Panc1 (cell line): Measurements from ENCODE around the gene EIF2AK2. TPM values are rescaled to one million over a fixed set of nuclear protein-coding genes. Genes with fewer than 3 reads are reported as not detected.

Experiments used
- ATAC-seq: fragments of 200-7000 bp; cut with Tn5 transposase; 2 replicates; pipeline ENCODE4 v1.9.1; 2020; ENCODE audit warnings: mild to moderate bottlenecking, moderate library complexity
- BruUV-seq: library from RNA; stranded (reverse); fragments of 400-500 nt; replicated peaks from 2 replicates; lab custom pipeline; 2021; lab: Mats Ljungman, UMichigan
- CTCF ChIA-PET: fragments of 300-600 bp; sonication (Branson Sonifier 250); formaldehyde crosslinking; loops from one replicate; lab custom pipeline; 2022; ENCODE audit warnings: antibody characterized with exemption; lab: Charles Lee
- POLR2A ChIA-PET: fragments of 300-600 bp; sonication (Branson Sonifier 250); formaldehyde crosslinking; loops from one replicate; lab custom pipeline; 2022; ENCODE audit warnings: antibody characterized with exemption; lab: Charles Lee
- DNase-seq: peaks from one replicate; pipeline ENCODE4 v3.0.0-alpha.2; 2010; ENCODE audit warnings: low read depth, low spot score
- H3K27ac ChIP-seq: 2 replicates; pipeline ENCODE4 v1.5.1; 2011; ENCODE audit warnings: mild to moderate bottlenecking, low read length, inconsistent platforms
- H3K27me3 ChIP-seq: fragments of 200-500 bp; sonication (Bioruptor generic); 2 replicates; pipeline ENCODE4 v1.6.0; 2014; ENCODE audit warnings: low read length, inconsistent platforms; ENCODE audit not compliant: control insufficient read depth, insufficient read depth
- H3K36me3 ChIP-seq: fragments of 200-500 bp; sonication (Bioruptor generic); 2 replicates; pipeline ENCODE4 v1.5.1; 2014; ENCODE audit warnings: inconsistent platforms, mild to moderate bottlenecking, low read length, moderate library complexity; ENCODE audit not compliant: control insufficient read depth, insufficient read depth
- H3K4me1 ChIP-seq: 2 replicates; pipeline ENCODE4 v1.5.1; 2011; ENCODE audit warnings: inconsistent platforms, mild to moderate bottlenecking, low read length, moderate library complexity; ENCODE audit not compliant: control insufficient read depth, insufficient read depth
- H3K4me3 ChIP-seq, 2 experiments: 2 replicates each; pipeline ENCODE4 v1.5.1; 2011 to 2012; ENCODE audit warnings: low read depth in 2 of 2, low read length in 2 of 2, mild to moderate bottlenecking in 2 of 2, inconsistent platforms in 1 of 2, moderate library complexity in 1 of 2
- H3K9me3 ChIP-seq: fragments of 200-500 bp; sonication (Bioruptor generic); 2 replicates; pipeline ENCODE4 v1.5.1; 2014; ENCODE audit warnings: low read depth, mild to moderate bottlenecking, inconsistent platforms, low read length, moderate library complexity; ENCODE audit not compliant: control insufficient read depth, insufficient read depth
- CTCF ChIP-seq: fragments of 450-650 bp; IDR thresholded peaks from 2 replicates; pipeline ENCODE4 v1.5.1; 2017; ENCODE audit warnings: mild to moderate bottlenecking
- POLR2AphosphoS5 ChIP-seq: IDR thresholded peaks from 2 replicates; pipeline ENCODE4 v1.6.1; 2012; ENCODE audit warnings: mild to moderate bottlenecking, low read depth, low read length, moderate library complexity
- SIN3A ChIP-seq: IDR thresholded peaks from 2 replicates; pipeline ENCODE4 v1.6.1; 2012; ENCODE audit warnings: low read depth, mild to moderate bottlenecking, low read length, moderate library complexity, borderline replicate concordance; ENCODE audit not compliant: insufficient read depth
- TCF7L2 ChIP-seq: IDR thresholded peaks from 2 replicates; pipeline ENCODE4 v1.6.1; 2011; ENCODE audit warnings: mild to moderate bottlenecking, low read depth, low read length, inconsistent platforms
- in situ Hi-C: cut with HindIII; loops from 2 replicates; pipeline ENCODE4 v1.10.0; 2016; ENCODE audit warnings: low sequenced_read_pairs, low pct_unique_long_range_greater_than_20kb
- intact Hi-C: fragments of 100-400 bp; cut with micrococcal nuclease; formaldehyde crosslinking; loops from one replicate; pipeline ENCODE4 v1.10.0; 2022; ENCODE audit not compliant: unreplicated experiment
- total RNA-seq: library from RNA; stranded (reverse); gene quantifications from one replicate; pipeline ENCODE4 v1.2.1, GENCODE V29; 2021; ENCODE audit not compliant: unreplicated experiment
- TF ChIP-seq, protein P1 (sequence below), 2 experiments: IDR thresholded peaks; 2 replicates each; pipeline ENCODE4 v1.6.1; 2011 to 2012; ENCODE audit warnings: low read depth in 2 of 2, control low read depth in 1 of 2, low read length in 1 of 2, mild to moderate bottlenecking in 1 of 2, moderate library complexity in 1 of 2; ENCODE audit not compliant: insufficient read depth in 1 of 2

Gene EIF2AK2
- total RNA-seq, 1 experiment from 2014 or later, result 44.3 TPM

DNA sequence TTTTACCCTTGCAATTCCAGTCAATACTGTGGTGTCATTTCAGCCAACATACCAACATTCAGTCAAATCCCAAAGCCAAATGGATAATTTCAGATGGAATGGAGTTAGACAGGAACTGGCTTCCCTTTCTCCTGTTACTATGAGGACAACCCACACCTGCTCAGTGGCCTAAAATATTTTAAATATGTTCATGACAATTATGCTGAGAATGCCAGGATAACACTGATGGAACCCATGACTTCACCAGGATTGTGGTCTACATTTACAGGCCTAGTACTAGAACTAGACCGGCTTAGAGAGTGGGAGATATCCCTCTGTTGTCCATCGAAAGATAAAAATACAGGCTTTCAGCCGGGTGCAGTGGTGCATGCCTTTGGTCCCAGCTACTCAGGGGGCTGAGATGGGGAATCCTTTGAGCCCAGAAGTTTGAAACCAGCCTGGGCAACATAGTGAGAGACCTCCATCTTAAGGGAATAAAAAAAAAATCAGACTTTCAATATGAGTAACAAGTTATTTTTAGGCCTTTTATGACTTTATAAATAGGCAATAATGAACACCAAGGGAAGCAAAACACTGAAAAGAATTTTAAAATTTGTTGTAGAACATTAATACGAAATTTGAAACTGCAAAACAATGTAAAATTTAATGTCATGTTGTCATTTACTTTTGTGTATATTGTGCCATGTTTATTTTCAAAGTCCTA, 58.2 kb downstream of the EIF2AK2 start:
- DNase-seq (no peak), ATAC-seq (no peak)
- no peaks in the 10 kb centered on the region for H3K9me3 ChIP-seq
- no peaks in the 10 kb centered on the region for H3K27me3 ChIP-seq
- CTCF ChIA-PET, result no interaction called here
- H3K36me3 ChIP-seq, result peaks cover 9% of the 10 kb centered on the region
- H3K4me3 ChIP-seq, result no peak overlapping the region
- H3K27ac ChIP-seq, result no peak overlapping the region
- TF ChIP-seq SIN3A, result no peak
- TF ChIP-seq TCF7L2, result no peak
- TF ChIP-seq, protein P1, sequence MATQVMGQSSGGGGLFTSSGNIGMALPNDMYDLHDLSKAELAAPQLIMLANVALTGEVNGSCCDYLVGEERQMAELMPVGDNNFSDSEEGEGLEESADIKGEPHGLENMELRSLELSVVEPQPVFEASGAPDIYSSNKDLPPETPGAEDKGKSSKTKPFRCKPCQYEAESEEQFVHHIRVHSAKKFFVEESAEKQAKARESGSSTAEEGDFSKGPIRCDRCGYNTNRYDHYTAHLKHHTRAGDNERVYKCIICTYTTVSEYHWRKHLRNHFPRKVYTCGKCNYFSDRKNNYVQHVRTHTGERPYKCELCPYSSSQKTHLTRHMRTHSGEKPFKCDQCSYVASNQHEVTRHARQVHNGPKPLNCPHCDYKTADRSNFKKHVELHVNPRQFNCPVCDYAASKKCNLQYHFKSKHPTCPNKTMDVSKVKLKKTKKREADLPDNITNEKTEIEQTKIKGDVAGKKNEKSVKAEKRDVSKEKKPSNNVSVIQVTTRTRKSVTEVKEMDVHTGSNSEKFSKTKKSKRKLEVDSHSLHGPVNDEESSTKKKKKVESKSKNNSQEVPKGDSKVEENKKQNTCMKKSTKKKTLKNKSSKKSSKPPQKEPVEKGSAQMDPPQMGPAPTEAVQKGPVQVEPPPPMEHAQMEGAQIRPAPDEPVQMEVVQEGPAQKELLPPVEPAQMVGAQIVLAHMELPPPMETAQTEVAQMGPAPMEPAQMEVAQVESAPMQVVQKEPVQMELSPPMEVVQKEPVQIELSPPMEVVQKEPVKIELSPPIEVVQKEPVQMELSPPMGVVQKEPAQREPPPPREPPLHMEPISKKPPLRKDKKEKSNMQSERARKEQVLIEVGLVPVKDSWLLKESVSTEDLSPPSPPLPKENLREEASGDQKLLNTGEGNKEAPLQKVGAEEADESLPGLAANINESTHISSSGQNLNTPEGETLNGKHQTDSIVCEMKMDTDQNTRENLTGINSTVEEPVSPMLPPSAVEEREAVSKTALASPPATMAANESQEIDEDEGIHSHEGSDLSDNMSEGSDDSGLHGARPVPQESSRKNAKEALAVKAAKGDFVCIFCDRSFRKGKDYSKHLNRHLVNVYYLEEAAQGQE (IDR thresholded peaks at IDR 0.05; ENCODE audit: insufficient read depth in 1 of 2, low read depth in 2 of 2, low read length in 1 of 2), result no peak
- no peak for TF ChIP-seq CTCF
- TF ChIP-seq POLR2AphosphoS5, result no peak
- POLR2A ChIA-PET, result no interaction called here
- in situ Hi-C loops (no loop called here), intact Hi-C loops (no loop called here)
- no TSS peak for BruUV-seq
- H3K4me1 ChIP-seq, result peaks cover 3% of the 10 kb centered on the region

GRCh38 chr2:37096568-37096967, 60.2 kb downstream of the EIF2AK2 start:
- TF ChIP-seq POLR2AphosphoS5 (no peak), CTCF (no peak), SIN3A (no peak)
- TF ChIP-seq, protein P1 (IDR thresholded peaks at IDR 0.05; ENCODE audit: insufficient read depth in 1 of 2, low read depth in 2 of 2, low read length in 1 of 2), result no peak
- DNase-seq (no peak), ATAC-seq (no peak)
- in situ Hi-C loops (no loop called here), intact Hi-C loops (no loop called here)
- Histone ChIP-seq H3K9me3 (no peaks in the 10 kb centered on the region), H3K27me3 (no peaks in the 10 kb centered on the region), H3K4me1 (no peaks in the 10 kb centered on the region), H3K36me3 (peaks cover 9% of the 10 kb centered on the region), H3K4me3 (no peak overlapping the region), H3K27ac (no peak overlapping the region)
- CTCF ChIA-PET, result no interaction called here
- POLR2A ChIA-PET, result no interaction called here
- BruUV-seq, result no TSS peak
